ENCODE results near the gene RNF133. TPM values are rescaled to one million over a fixed set of nuclear protein-coding genes. Genes with fewer than 3 reads are reported as not detected.

The RNF133 gene
- total RNA-seq, 1 experiment from 2014 or later = 0.26 TPM

DNA sequence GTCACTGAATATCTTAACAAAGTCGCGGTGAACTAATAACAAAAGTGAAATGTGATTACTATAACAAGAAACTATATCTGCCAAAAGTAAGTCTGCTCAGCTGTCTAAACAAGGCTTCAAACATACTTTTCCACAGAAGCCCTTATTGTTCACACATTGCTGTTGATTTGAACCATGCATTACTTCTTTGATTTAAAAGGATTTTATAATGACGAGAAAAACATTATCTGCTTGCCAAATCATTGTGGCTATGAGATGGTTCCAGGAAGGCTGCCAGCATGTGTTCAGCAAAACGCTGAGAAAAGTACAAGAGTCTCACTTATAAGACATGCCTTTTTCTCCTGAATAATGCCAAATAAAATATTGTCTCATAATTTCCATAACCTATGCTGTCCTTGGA is 24.4 kb downstream of the RNF133 start:
- ChIA-PET CTCF (no interaction called here), POLR2A (ENCODE audit: unreplicated experiment) (no interaction called here)
- H3K27me3 ChIP-seq (ENCODE audit: low read length) = no peaks in the 10 kb centered on the region
- ATAC-seq = peak; percentile 49; the same call in 1 of the 2 replicates
- peaks cover 8% of the 10 kb centered on the region; the same call in 1 of the 2 replicates for H3K4me1 ChIP-seq (ENCODE audit: insufficient read depth, low read length)
- H4K20me1 ChIP-seq (ENCODE audit: low read length) = no peaks in the 10 kb centered on the region
- no TSS peak for BruUV-seq (replicated peaks)
- peak overlapping the region; percentile 23; the same call in 1 of the 2 replicates for H3K27ac ChIP-seq (ENCODE audit: low read length)
- H3K9ac ChIP-seq (ENCODE audit: low read length) = no peak overlapping the region
- peak overlapping the region; percentile 43; the same call in 1 of the 2 replicates for H2AFZ ChIP-seq (ENCODE audit: low read length)
- H3K79me2 ChIP-seq (ENCODE audit: low read length) = no peaks in the 10 kb centered on the region
- H3K4me3 ChIP-seq (ENCODE audit: low read length) = peak overlapping the region; percentile 31; the same call in 1 of the 2 replicates
- intact Hi-C loops (cut with micrococcal nuclease) = loop anchor here (10.0 kb wide), 1 partner anchor 210 kb away; the partner anchor contains the start of gene CADPS2
- no peaks in the 10 kb centered on the region for H3K36me3 ChIP-seq (ENCODE audit: low read depth, low read length)
- no peak for TF ChIP-seq CTCF (conservative IDR thresholded peaks at IDR 0.05; ENCODE audit: low read depth, low read length)
- H3F3A ChIP-seq (ENCODE audit: low read length, unreplicated experiment) = no peaks in the 10 kb centered on the region
- H3K4me2 ChIP-seq (ENCODE audit: low read length) = peak overlapping the region; percentile 62
- DNase-seq = peak; percentile 41
- no peaks in the 10 kb centered on the region for H3K9me3 ChIP-seq (ENCODE audit: low read length)
- H3K9me2 ChIP-seq (replicated peaks; ENCODE audit: low read length) = no peaks in the 10 kb centered on the region

- no peak for ATAC-seq
- CTCF ChIA-PET = no interaction called here
Observed at GRCh38 chr7:122673951-122674350, 25.0 kb downstream of the RNF133 start.

GRCh38 chr7:122672536-122672935 is 26.4 kb downstream of the RNF133 start:
- Histone ChIP-seq H3K4me3 (ENCODE audit: low read length) (no peak overlapping the region), H3K27ac (ENCODE audit: low read length) (no peak overlapping the region), H3K9ac (ENCODE audit: low read length) (no peak overlapping the region), H3K4me2 (ENCODE audit: low read length) (no peak overlapping the region), H3K4me1 (ENCODE audit: insufficient read depth, low read length) (peaks cover 8% of the 10 kb centered on the region; the same call in 1 of the 2 replicates), H3F3A (ENCODE audit: low read length, unreplicated experiment) (no peaks in the 10 kb centered on the region), H4K20me1 (ENCODE audit: low read length) (no peaks in the 10 kb centered on the region), H3K9me2 (replicated peaks; ENCODE audit: low read length) (no peaks in the 10 kb centered on the region), H3K9me3 (ENCODE audit: low read length) (no peaks in the 10 kb centered on the region), H3K36me3 (ENCODE audit: low read depth, low read length) (no peaks in the 10 kb centered on the region), H3K27me3 (ENCODE audit: low read length) (no peaks in the 10 kb centered on the region), H3K79me2 (ENCODE audit: low read length) (no peaks in the 10 kb centered on the region), H2AFZ (ENCODE audit: low read length) (no peak overlapping the region)
- TF ChIP-seq EZH2phosphoT487 (IDR thresholded peaks at IDR 0.05; ENCODE audit: borderline replicate concordance, low read length) (no peak), CTCF (conservative IDR thresholded peaks at IDR 0.05; ENCODE audit: low read depth, low read length) (no peak)
- ATAC-seq = no peak
- no peak for DNase-seq
- BruUV-seq (replicated peaks) = no TSS peak
- CTCF ChIA-PET = no interaction called here
- intact Hi-C loops (cut with micrococcal nuclease) = loop anchor here (10.0 kb wide), 1 partner anchor 212 kb away; the partner anchor contains the start of gene CADPS2
- POLR2A ChIA-PET (ENCODE audit: unreplicated experiment) = no interaction called here

More at GRCh38 chr7:122673951-122674350, 25.0 kb downstream of the RNF133 start:
- no peak overlapping the region for H2AFZ ChIP-seq (ENCODE audit: low read length)
- BruUV-seq (replicated peaks) = no TSS peak
- no peaks in the 10 kb centered on the region for H3K36me3 ChIP-seq (ENCODE audit: low read depth, low read length)
- H3K4me3 ChIP-seq (ENCODE audit: low read length) = no peak overlapping the region
- peaks cover 8% of the 10 kb centered on the region; the same call in 1 of the 2 replicates for H3K4me1 ChIP-seq (ENCODE audit: insufficient read depth, low read length)
- H3K9ac ChIP-seq (ENCODE audit: low read length) = no peak overlapping the region
- no peak for DNase-seq
- POLR2A ChIA-PET (ENCODE audit: unreplicated experiment) = no interaction called here
- H4K20me1 ChIP-seq (ENCODE audit: low read length) = no peaks in the 10 kb centered on the region
- no peaks in the 10 kb centered on the region for H3K79me2 ChIP-seq (ENCODE audit: low read length)
- no peaks in the 10 kb centered on the region for H3K9me3 ChIP-seq (ENCODE audit: low read length)
- no peak overlapping the region for H3K27ac ChIP-seq (ENCODE audit: low read length)
- H3F3A ChIP-seq (ENCODE audit: low read length, unreplicated experiment) = no peaks in the 10 kb centered on the region
- TF ChIP-seq CTCF (conservative IDR thresholded peaks at IDR 0.05; ENCODE audit: low read depth, low read length) (no peak), EZH2 (IDR thresholded peaks at IDR 0.05; ENCODE audit: low read length, unreplicated experiment) (no peak), EZH2phosphoT487 (IDR thresholded peaks at IDR 0.05; ENCODE audit: borderline replicate concordance, low read length) (no peak)
- H3K27me3 ChIP-seq (ENCODE audit: low read length) = no peaks in the 10 kb centered on the region
- intact Hi-C loops (cut with micrococcal nuclease) = loop anchor here (10.0 kb wide), 1 partner anchor 211 kb away; the partner anchor contains the start of gene CADPS2
- no peaks in the 10 kb centered on the region for H3K9me2 ChIP-seq (replicated peaks; ENCODE audit: low read length)
- H3K4me2 ChIP-seq (ENCODE audit: low read length) = no peak overlapping the region

Data from PC-3 (cell line).